Measurements from ENCODE around the gene SCN3A. TPM values are rescaled to one million over a fixed set of nuclear protein-coding genes. Genes with fewer than 3 reads are reported as not detected.

SCN3A gene
- total and polyA plus RNA-seq, 2 donors (not counting 3 experiments of a cell fraction or from before 2014, with no cell fraction given) = not detected

GRCh38 chr2:165058476-165059265 lies 145.2 kb downstream of the SCN3A start:
- no peak for DNase-seq (ENCODE audit: low read depth, low spot score)
- intact Hi-C loops (cut with micrococcal nuclease) (no loop called here), dilution Hi-C loops (cut with MboI; ENCODE audit: extremely low pct_ligation_motif_present, low sequenced_read_pairs) (no loop called here)
- Histone ChIP-seq H3K4me2 (ENCODE audit: insufficient read depth, low read length) (no peak overlapping the region), H3K27ac (ENCODE audit: insufficient read depth, low read depth, low read length) (no peak overlapping the region), H3K9ac (replicated peaks; ENCODE audit: extremely low read depth, insufficient read depth, low read length) (no peak overlapping the region), H3K79me2 (ENCODE audit: control insufficient read depth, insufficient read depth, low read length) (no peaks in the 10 kb centered on the region), H3K4me1 (ENCODE audit: control insufficient read depth, extremely low read depth, insufficient read depth, low read length) (no peaks in the 10 kb centered on the region), H3K9me3 (replicated peaks; ENCODE audit: control insufficient read depth, insufficient read depth, low read length) (no peaks in the 10 kb centered on the region), H3K4me3 (replicated peaks in 1 of 3; ENCODE audit: insufficient read depth in 1 of 3, low read depth in 1 of 3, low read length in 3 of 3) (no peak overlapping the region), H4K20me1 (replicated peaks; ENCODE audit: control insufficient read depth, extremely low read depth, insufficient read depth, low read length) (no peaks in the 10 kb centered on the region), H2AFZ (ENCODE audit: low read depth, low read length) (no peak overlapping the region), H3K27me3 (ENCODE audit: control insufficient read depth in 2 of 2, insufficient read depth in 2 of 2, low read length in 2 of 2) (no peaks in the 10 kb centered on the region), H3K9me1 (replicated peaks; ENCODE audit: control insufficient read depth, extremely low read depth, insufficient read depth, low read length) (no peaks in the 10 kb centered on the region), H3K36me3 (ENCODE audit: control insufficient read depth in 2 of 2, extremely low read depth in 1 of 2, insufficient read depth in 2 of 2, low read length in 2 of 2) (no peaks in the 10 kb centered on the region)
- ChIA-PET POLR2A (no interaction called here), CTCF (interaction anchor here (1.2 kb wide), 1 partner anchor 815 kb away, joined by 3 read pairs; no protein-coding TSS in a partner anchor)
- TF ChIP-seq POLR2AphosphoS5 (IDR thresholded peaks at IDR 0.05; ENCODE audit: insufficient read depth, low read depth, low read length) (no peak), MAX (IDR thresholded peaks at IDR 0.05; ENCODE audit: insufficient read depth, insufficient read length) (no peak)
- FAIRE-seq = no peak
- BruUV-seq (replicated peaks) = no TSS peak

GRCh38 chr2:165057931-165058330 lies 145.9 kb downstream of the SCN3A start:
- Histone ChIP-seq H3K27ac (ENCODE audit: insufficient read depth, low read depth, low read length) (no peak overlapping the region), H3K27me3 (ENCODE audit: control insufficient read depth in 2 of 2, insufficient read depth in 2 of 2, low read length in 2 of 2) (no peaks in the 10 kb centered on the region), H3K36me3 (ENCODE audit: control insufficient read depth in 2 of 2, extremely low read depth in 1 of 2, insufficient read depth in 2 of 2, low read length in 2 of 2) (no peaks in the 10 kb centered on the region), H4K20me1 (replicated peaks; ENCODE audit: control insufficient read depth, extremely low read depth, insufficient read depth, low read length) (no peaks in the 10 kb centered on the region), H3K9ac (replicated peaks; ENCODE audit: extremely low read depth, insufficient read depth, low read length) (no peak overlapping the region), H3K4me2 (ENCODE audit: insufficient read depth, low read length) (no peak overlapping the region), H3K4me1 (ENCODE audit: control insufficient read depth, extremely low read depth, insufficient read depth, low read length) (no peaks in the 10 kb centered on the region), H2AFZ (ENCODE audit: low read depth, low read length) (no peak overlapping the region), H3K9me3 (replicated peaks; ENCODE audit: control insufficient read depth, insufficient read depth, low read length) (no peaks in the 10 kb centered on the region), H3K9me1 (replicated peaks; ENCODE audit: control insufficient read depth, extremely low read depth, insufficient read depth, low read length) (no peaks in the 10 kb centered on the region), H3K4me3 (replicated peaks in 1 of 3; ENCODE audit: insufficient read depth in 1 of 3, low read depth in 1 of 3, low read length in 3 of 3) (no peak overlapping the region), H3K79me2 (ENCODE audit: control insufficient read depth, insufficient read depth, low read length) (no peaks in the 10 kb centered on the region)
- ChIA-PET POLR2A (no interaction called here), CTCF (interaction anchor here (1.2 kb wide), 1 partner anchor 816 kb away, joined by 3 read pairs; no protein-coding TSS in a partner anchor)
- no TSS peak for BruUV-seq (replicated peaks)
- dilution Hi-C loops (cut with MboI; ENCODE audit: extremely low pct_ligation_motif_present, low sequenced_read_pairs) = no loop called here
- TF ChIP-seq CTCF (IDR thresholded peaks at IDR 0.05; ENCODE audit: extremely low read depth in 1 of 2, insufficient read depth in 1 of 2, low read depth in 1 of 2, low read length in 2 of 2) (no peak), POLR2AphosphoS5 (IDR thresholded peaks at IDR 0.05; ENCODE audit: insufficient read depth, low read depth, low read length) (no peak), POLR2A (IDR thresholded peaks at IDR 0.05; ENCODE audit: low read depth, low read length) (no peak)
- no peak for FAIRE-seq
- DNase-seq (ENCODE audit: low read depth, low spot score) = no peak
- intact Hi-C loops (cut with micrococcal nuclease) = no loop called here
